GM13977 (cell line): ENCODE results near the gene BTBD2.
"Not testable (repeated sequence)": the region's sequence is repeated elsewhere in the genome, so short reads cannot be mapped to it uniquely, and the experiment has no call there.

Source experiments
- DNase-seq: peaks from one replicate; pipeline ENCODE4 v3.0.0; 2012; ENCODE audit warnings: low spot score
- in situ Hi-C: fragments of 300-500 bp; cut with MboI; formaldehyde crosslinking; loops from one replicate; pipeline ENCODE4 v1.12.0; 2022; ENCODE audit warnings: low sequenced_read_pairs, low pct_unique_long_range_greater_than_20kb, mixed read lengths, inconsistent platforms; ENCODE audit not compliant: unreplicated experiment
- TF ChIP-seq, protein P1 (sequence below): IDR thresholded peaks from 2 replicates; pipeline ENCODE4 v1.5.1; 2012; ENCODE audit warnings: mild to moderate bottlenecking, control low read depth; ENCODE audit not compliant: insufficient read depth; ENCODE audit errors: extremely low read depth, missing control alignments

BTBD2 gene

DNA sequence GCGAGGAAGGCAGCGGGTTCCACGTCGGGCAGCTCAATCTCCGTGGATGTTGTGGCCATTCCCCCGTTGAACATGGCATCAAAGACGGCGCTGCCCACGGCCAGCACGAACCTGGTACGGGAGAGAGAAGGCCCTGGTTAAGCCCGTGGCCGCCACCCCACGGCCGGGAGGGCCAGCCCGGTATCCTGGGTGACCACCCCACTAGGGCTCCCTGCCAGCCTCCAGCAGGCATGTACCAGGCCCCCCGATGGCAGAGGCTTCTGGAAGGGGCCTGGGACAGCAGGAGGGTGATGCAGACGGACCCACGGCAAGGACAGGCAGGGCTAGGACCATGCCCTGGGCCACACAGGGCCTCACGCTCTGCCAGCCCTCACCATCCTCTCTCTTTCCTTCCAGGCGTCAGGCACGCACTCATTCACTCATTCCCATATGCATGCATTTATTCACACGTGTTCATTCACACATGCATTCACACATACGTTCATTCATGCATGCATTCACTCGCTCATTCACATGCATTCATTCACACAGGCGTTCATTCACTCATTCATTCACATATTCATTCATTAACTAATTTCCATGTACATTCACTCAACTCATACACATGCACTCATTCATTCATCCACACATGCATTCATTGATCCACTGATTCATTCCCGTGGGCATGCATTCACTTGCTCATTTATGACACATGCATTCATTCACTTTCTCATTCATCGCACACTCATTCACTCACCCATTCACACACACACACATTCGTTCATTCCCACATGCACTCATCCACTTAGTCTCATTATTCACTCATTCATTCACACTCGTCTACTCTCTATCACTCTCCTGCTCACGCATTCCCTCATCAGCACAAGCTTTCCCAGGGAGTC is 17.9 kb downstream of the BTBD2 start:
- TF ChIP-seq, protein P1, sequence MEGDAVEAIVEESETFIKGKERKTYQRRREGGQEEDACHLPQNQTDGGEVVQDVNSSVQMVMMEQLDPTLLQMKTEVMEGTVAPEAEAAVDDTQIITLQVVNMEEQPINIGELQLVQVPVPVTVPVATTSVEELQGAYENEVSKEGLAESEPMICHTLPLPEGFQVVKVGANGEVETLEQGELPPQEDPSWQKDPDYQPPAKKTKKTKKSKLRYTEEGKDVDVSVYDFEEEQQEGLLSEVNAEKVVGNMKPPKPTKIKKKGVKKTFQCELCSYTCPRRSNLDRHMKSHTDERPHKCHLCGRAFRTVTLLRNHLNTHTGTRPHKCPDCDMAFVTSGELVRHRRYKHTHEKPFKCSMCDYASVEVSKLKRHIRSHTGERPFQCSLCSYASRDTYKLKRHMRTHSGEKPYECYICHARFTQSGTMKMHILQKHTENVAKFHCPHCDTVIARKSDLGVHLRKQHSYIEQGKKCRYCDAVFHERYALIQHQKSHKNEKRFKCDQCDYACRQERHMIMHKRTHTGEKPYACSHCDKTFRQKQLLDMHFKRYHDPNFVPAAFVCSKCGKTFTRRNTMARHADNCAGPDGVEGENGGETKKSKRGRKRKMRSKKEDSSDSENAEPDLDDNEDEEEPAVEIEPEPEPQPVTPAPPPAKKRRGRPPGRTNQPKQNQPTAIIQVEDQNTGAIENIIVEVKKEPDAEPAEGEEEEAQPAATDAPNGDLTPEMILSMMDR = no peak
- no peak for DNase-seq
- in situ Hi-C loops = no loop called here

GRCh38 chr19:1992759-1993260 is 22.7 kb downstream of the BTBD2 start:
- in situ Hi-C loops = no loop called here
- TF ChIP-seq, protein P1 = no peak
- no peak for DNase-seq

DNA sequence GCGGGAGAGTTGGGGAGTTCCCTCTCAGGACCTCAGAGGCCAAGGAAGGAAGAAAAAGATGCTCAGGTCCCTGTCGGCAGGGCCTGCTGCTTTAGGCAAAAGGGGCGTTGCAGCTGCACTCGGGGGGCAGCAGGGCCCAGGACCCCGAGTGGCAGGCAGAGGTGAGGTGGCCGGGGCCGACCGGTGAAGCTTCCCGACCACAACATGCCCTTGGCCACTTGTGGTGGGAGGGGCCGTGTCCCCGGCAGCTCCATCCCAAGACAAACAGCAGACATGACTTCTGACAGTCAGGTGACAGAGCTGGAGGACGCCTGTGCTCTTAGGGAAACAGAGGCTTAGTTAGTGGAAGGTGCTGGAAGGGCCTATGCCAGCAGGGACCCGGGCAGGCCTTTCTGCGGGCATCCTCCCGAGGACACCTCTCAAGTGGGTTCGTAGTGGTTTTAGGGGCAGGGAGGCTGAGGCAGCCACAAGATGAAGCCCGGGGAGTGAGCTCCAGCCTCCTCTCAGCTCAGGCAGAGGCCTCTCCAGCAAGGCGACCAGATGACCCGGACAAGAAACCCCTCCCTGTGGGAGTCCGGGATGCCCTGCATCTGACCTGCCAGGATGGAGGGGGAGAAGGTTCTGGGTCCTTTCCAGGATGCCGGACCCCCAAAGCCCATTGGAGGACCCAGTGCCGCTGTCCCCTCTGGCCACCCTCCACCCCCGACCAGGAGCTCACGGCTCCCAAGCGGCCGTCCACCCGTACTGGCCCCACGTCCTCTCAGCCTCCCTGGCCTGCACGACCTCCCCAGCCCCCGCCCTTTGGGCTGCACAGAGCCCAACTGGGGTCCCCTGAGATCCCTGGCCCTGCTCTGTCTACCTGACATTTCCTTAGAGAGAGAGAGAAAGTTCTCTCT is 24.2 kb downstream of the BTBD2 start:
- in situ Hi-C loops = no loop called here
- DNase-seq = no peak
- TF ChIP-seq, protein P1 = no peak

- in situ Hi-C loops = no loop called here
- no peak for DNase-seq
- TF ChIP-seq, protein P1 = no peak
These were observed 25.1 kb downstream of the BTBD2 start for GRCh38 chr19:1990230-1991017.

DNA sequence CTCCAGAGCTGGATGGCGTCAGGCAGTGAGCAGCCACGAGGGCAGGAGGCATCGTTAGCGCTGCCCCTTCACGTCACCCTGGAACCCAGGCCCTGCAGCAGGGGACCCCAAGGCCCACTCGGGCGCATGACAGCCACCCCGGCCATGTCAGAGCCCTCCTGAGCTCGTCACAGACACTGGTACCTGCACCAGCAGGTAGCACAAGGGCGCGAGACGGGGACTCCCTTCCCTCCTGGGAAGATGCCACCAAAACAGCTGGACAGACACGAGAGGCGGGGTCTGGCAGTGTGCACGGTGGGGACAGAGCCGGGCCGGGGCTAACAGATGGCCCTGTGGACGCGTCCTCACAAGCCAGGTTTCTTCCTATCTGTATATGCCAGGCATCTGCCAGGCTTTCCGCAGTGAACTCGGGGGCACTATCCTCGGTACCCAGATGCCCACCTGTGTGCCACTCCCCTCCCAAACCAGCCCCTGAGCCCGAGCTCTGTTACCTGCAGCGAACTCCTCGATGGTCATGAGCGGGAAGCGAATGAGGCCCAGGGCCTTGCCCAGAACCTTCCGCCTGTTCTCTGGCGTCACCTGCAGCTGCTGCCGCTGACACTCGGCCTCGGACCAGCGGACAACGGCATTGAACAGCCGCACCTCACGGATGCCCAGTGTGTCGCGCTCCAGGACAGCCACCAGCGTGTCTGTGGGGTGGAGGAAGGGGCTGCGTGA is 25.8 kb downstream of the BTBD2 start:
- in situ Hi-C loops = no loop called here
- TF ChIP-seq, protein P1 = no peak
- DNase-seq = no peak

DNA sequence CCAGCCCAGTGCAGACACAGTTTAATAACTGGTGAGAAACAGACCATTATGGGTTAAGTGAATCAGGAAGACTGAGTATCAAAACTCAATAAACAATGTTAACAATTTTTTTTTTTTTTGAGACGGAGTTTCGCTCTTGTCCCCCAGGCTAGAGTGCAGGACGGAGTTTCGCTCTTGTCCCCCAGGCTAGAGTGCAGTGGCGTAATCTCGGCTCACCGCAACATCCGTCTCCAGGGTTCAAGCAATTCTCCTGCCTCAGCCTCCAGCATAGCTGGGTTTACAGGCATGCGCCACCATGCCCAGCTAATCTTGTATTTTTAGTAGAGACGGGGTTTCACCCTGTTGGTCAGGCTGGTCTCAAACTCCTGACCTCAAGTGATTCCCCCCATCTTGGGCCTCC is 27.1 kb downstream of the BTBD2 start:
- in situ Hi-C loops, DNase-seq: not testable (repeated sequence)
